Skeletal muscle tissue (tissue), 4 donors: Measurements from ENCODE around the gene LIPI. TPM values are rescaled to one million over a fixed set of nuclear protein-coding genes. Genes with fewer than 3 reads are reported as not detected.
"Not testable (repeated sequence)": the region's sequence is repeated elsewhere in the genome, so short reads cannot be mapped to it uniquely, and the experiment has no call there.

Source experiments
- H3K27ac ChIP-seq: one replicate; pipeline ENCODE4 v1.7.0; 2013; ENCODE audit warnings: mild to moderate bottlenecking, low read depth, low read length, inconsistent platforms
- H3K27me3 ChIP-seq, 3 donors: one replicate each; pipeline ENCODE4 v1.7.0; 2013; ENCODE audit warnings: low read length in 3 of 3; ENCODE audit not compliant: control insufficient read depth in 3 of 3, insufficient read depth in 3 of 3
- H3K36me3 ChIP-seq, 3 donors: one replicate each; pipeline ENCODE4 v1.7.0; 2013; ENCODE audit warnings: low read length in 3 of 3; ENCODE audit not compliant: control insufficient read depth in 3 of 3, insufficient read depth in 3 of 3
- H3K4me1 ChIP-seq, 3 donors: one replicate each; pipeline ENCODE4 v1.7.0; 2013; ENCODE audit warnings: low read length in 3 of 3, mild to moderate bottlenecking in 3 of 3; ENCODE audit not compliant: control insufficient read depth in 3 of 3, insufficient read depth in 3 of 3
- H3K4me3 ChIP-seq, 3 donors: one replicate each; pipeline ENCODE4 v1.7.0; 2013; ENCODE audit warnings: low read length in 3 of 3
- H3K9ac ChIP-seq, 3 donors: one replicate each; pipeline ENCODE4 v1.7.0; 2013; ENCODE audit warnings: low read length in 3 of 3, mild to moderate bottlenecking in 3 of 3, moderate library complexity in 2 of 3, low read depth in 1 of 3
- H3K9me3 ChIP-seq, 3 donors: one replicate each; pipeline ENCODE4 v1.7.0; 2013; ENCODE audit warnings: low read length in 3 of 3; ENCODE audit not compliant: control insufficient read depth in 3 of 3
- total RNA-seq: library from RNA; depleted of rRNA; stranded (reverse); fragments of >200 nt; gene quantifications from one replicate; pipeline ENCODE4 v1.2.3, GENCODE V29; 2014
- donor health status: Osteomylitis.

The LIPI gene
- total RNA-seq, 1 donor from 2014 or later: not detected

- Histone ChIP-seq H3K4me3 (no peak overlapping the region), H3K36me3 (no peaks in the 10 kb centered on the region), H3K4me1 (no peaks in the 10 kb centered on the region), H3K9me3 (no peaks in the 10 kb centered on the region), H3K27ac (no peak overlapping the region), H3K9ac (no peak overlapping the region), H3K27me3 (no peaks in the 10 kb centered on the region)
These were observed 89.0 kb downstream of the LIPI start for GRCh38 chr21:14121719-14122118.

DNA sequence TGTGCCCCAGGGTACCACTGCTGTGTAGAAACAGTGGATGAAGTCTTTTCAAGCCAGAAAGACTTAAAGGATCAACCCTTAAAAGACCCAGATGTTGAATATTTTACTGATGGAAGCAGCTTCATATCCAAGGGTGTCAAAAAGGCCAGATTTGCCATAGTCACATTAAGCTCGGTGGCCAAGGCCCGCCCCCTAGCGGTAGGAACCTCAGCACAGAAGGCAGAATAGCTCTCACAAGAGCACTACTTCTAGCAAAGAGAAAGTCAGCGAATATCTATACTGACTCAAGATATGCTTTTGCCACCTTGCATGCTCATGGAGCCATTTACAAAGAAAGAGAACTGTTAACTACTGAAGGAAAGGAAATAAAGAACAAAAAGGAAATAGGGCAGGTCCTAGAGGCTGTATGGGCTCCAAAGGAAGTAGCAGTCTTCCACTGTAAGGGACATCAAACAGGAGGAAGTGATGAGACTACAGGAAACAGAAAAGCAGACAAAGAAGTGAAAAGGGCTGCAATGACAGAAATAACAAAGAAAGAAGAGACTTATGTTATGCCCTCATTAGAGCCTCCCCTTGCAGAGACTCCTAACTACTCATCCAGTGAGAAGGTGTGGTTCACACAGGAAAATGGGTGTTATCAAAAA is 90.5 kb downstream of the LIPI start:
- Histone ChIP-seq H3K27ac (no peak overlapping the region), H3K36me3 (no peaks in the 10 kb centered on the region), H3K9me3 (no peaks in the 10 kb centered on the region), H3K4me3 (no peak overlapping the region), H3K9ac (no peak overlapping the region), H3K4me1 (no peaks in the 10 kb centered on the region), H3K27me3 (no peaks in the 10 kb centered on the region)

DNA sequence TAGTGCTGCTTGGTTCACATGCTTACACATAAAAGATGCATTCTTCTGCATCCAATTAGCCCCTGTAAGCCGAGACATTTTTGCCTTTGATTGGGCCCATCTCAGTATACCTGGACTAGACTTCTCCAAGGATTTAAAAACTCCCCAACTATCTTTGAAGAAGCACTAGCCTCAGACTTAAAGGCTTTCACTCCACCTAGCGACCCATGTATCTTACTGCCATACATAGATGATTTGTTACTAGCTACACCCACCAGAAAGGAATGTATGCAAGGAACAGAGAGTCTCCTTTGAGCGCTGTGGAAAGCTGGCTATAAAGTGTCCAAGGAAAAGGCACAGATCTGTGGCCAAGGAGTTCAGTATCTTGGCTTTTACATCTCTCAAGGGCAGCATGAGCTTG is 91.7 kb downstream of the LIPI start:
- H3K36me3 ChIP-seq: no peaks in the 10 kb centered on the region
- H3K9me3 ChIP-seq: no peaks in the 10 kb centered on the region
- no peaks in the 10 kb centered on the region for H3K27me3 ChIP-seq
- H3K4me3 ChIP-seq: no peak overlapping the region
- no peak overlapping the region for H3K27ac ChIP-seq
- H3K9ac ChIP-seq: no peak overlapping the region
- H3K4me1 ChIP-seq: no peaks in the 10 kb centered on the region

DNA sequence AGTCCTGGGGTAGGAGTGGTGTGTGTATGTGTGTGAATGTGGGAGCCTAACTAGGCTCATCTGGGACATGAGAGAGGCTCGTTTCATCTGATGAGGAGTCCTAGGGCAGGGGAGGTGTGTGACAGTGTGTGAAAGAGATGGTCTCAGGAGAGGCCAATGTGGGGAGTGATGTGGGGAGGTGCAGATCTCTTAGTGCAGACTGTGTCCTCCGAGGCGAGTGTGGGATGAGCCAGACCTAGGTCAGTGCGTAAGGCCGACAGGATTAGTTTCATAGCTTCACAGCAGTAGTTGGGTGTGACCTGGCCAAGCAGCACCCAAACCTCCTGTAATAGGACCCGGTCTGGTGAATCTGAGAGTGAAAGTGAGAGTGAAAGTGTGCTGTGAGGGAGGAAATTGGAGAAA is 94.7 kb downstream of the LIPI start:
- Histone ChIP-seq H3K36me3 (no peaks in the 10 kb centered on the region), H3K27me3 (no peaks in the 10 kb centered on the region), H3K4me1 (no peaks in the 10 kb centered on the region), H3K9me3 (no peaks in the 10 kb centered on the region), H3K4me3 (no peak overlapping the region), H3K9ac (no peak overlapping the region), H3K27ac (no peak overlapping the region)

GRCh38 chr21:14115646-14116045 is 95.1 kb downstream of the LIPI start:
- Histone ChIP-seq H3K27ac (no peak overlapping the region), H3K27me3 (no peaks in the 10 kb centered on the region), H3K4me3 (no peak overlapping the region), H3K36me3 (no peaks in the 10 kb centered on the region), H3K9me3 (no peaks in the 10 kb centered on the region), H3K9ac (no peak overlapping the region), H3K4me1 (no peaks in the 10 kb centered on the region)

- no peaks in the 10 kb centered on the region for H3K4me1 ChIP-seq
- H3K9me3 ChIP-seq: no peaks in the 10 kb centered on the region
- H3K36me3 ChIP-seq: no peaks in the 10 kb centered on the region
- H3K27ac ChIP-seq: no peak overlapping the region
- H3K4me3 ChIP-seq: no peak overlapping the region
- no peaks in the 10 kb centered on the region for H3K27me3 ChIP-seq
- H3K9ac ChIP-seq: no peak overlapping the region
These were observed 96.5 kb downstream of the LIPI start for GRCh38 chr21:14114251-14114650.

DNA sequence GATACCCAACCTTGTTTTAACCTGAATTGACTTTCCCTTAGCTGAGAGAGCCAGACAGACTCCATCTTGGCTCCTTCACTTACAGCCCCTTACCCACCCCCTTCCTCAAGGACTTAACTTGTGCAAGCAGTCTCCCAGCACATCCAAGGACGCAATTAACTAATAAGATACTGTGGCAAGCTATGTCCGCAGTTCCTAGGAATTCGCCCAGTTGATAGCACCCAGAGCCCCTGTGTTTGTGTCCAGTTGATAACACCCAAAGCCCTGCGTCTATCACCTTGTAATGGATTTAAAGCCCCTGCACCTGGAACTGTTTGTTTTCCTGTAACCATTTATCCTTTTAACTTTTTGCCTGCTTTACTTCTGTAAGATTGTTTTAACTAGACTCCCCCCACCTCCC is 106.2 kb downstream of the LIPI start:
- H3K4me1 ChIP-seq: not testable (repeated sequence)

DNA sequence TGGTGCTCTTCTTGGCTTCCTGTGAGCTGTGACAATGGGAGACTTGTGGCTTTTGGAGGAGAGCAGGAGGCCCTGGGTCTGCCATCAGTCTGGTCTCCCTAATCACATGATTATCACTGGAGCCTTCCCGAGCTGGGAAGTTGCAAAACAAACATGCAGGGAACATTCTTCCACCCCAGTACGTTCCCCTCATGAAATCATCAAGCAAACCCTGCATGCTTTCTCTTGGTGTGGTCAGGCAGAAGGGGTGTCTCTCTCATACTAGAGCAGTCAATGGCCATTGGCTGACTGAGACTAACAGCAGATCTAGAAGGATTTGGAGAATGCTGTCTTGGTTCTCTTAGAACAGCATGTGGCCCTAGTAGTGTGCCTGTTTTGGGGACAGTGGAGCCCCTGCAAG is 111.2 kb downstream of the LIPI start:
- H3K36me3 ChIP-seq: peaks cover 0 to 3% (median 0%) of the 10 kb centered on the region in 3 donors
- no peak overlapping the region for H3K9ac ChIP-seq
- no peak overlapping the region for H3K4me3 ChIP-seq
- H3K9me3 ChIP-seq: peaks cover 0 to 3% (median 0%) of the 10 kb centered on the region in 3 donors
- H3K4me1 ChIP-seq: no peaks in the 10 kb centered on the region
- no peaks in the 10 kb centered on the region for H3K27me3 ChIP-seq
- no peak overlapping the region for H3K27ac ChIP-seq

More for the DNA sequence above, 106.2 kb downstream of the LIPI start:
- H3K9me3 ChIP-seq, H3K9ac ChIP-seq, H3K36me3 ChIP-seq, H3K27me3 ChIP-seq, H3K4me3 ChIP-seq, H3K27ac ChIP-seq: not testable (repeated sequence)

DNA sequence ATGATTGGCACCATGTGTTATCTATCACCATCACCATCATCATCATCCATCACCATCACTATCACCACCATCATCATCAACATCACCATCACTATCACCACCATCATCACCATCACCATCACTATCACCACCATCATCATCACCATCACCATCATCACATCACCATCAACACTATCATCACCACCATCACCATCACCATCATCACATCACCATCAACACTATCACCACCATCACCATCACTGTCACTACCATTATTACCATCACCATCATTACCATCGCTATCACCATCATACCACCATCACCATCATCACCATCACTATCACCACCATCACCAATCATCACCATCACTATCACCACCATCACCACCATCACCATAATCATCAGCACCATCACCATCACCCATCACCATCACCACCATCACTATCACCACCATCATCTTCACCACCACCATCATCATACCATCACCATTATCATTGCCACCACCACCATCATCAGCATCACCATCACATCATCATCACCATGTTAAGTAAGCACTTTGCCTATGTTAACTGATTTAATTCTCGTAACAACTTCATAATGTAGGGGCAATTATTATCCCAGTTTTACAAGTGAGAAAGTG is 112.8 kb downstream of the LIPI start:
- H3K27me3 ChIP-seq: no peaks in the 10 kb centered on the region

DNA sequence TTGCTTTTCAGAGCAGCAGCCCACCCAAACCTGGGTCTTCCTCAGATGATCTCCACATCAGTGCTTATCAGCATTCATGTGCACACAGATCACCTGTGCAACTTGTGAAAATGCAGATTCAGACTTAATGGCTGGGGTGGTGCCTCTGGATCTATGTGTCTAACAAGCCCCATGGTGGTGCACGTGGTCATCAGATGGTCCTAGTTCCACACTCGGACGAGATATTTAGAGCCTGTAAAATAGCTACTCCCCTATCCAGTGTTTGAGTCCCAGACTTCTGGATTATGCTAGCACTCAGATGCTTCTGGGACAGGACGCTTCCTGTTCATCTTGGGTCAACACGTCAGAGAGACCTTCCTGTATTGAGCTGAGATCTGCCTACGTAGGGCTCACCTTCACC is 114.2 kb downstream of the LIPI start:
- no peaks in the 10 kb centered on the region for H3K27me3 ChIP-seq
- H3K27ac ChIP-seq: no peak overlapping the region
- peaks cover 0 to 3% (median 0%) of the 10 kb centered on the region in 3 donors for H3K36me3 ChIP-seq
- H3K9ac ChIP-seq: no peak overlapping the region
- H3K4me1 ChIP-seq: no peaks in the 10 kb centered on the region
- H3K9me3 ChIP-seq: peaks cover 0 to 3% (median 0%) of the 10 kb centered on the region in 3 donors
- H3K4me3 ChIP-seq: no peak overlapping the region

More for the DNA sequence above, 112.8 kb downstream of the LIPI start:
- H3K9me3 ChIP-seq: peaks cover 0 to 3% (median 0%) of the 10 kb centered on the region in 3 donors
- no peak overlapping the region for H3K27ac ChIP-seq
- no peaks in the 10 kb centered on the region for H3K4me1 ChIP-seq
- H3K9ac ChIP-seq: no peak overlapping the region
- no peak overlapping the region for H3K4me3 ChIP-seq
- H3K36me3 ChIP-seq: peaks cover 0 to 3% (median 0%) of the 10 kb centered on the region in 3 donors
